GM18502 (cell line): ENCODE measurements around the gene REEP1.
A peak's percentile ranks its signal among the peaks of the same experiment; 100 is the strongest.
"Not testable (repeated sequence)": the region's sequence is repeated elsewhere in the genome, so short reads cannot be mapped to it uniquely, and the experiment has no call there.

ENCODE experiments used
- ATAC-seq: cut with Tn5 transposase; IDR thresholded peaks from one replicate; pipeline ENCODE4 v1.9.1; 2021; ENCODE audit warnings: mild to moderate bottlenecking; ENCODE audit not compliant: unreplicated experiment, poor library complexity

The REEP1 gene

DNA sequence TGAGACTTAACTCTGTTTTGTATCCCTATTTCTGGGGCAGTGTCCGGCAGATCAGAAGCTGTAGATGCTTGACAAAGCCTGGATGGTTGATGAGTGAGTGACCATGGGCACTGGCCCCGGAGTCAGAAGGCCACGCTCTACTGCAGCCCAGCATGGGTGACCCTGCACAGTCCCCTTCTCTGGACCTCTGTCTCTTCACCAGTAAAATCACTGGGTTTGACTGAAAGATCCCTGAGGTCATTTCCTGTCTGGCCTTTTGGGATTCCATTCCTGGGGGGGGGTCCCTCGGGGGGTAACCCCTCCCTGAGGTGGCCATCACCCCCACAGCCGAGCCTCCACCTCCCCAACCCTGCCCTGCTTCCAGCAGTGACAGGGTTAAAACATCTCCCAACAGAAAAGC is 106.5 kb downstream of the REEP1 start:
- ATAC-seq = no peak

DNA sequence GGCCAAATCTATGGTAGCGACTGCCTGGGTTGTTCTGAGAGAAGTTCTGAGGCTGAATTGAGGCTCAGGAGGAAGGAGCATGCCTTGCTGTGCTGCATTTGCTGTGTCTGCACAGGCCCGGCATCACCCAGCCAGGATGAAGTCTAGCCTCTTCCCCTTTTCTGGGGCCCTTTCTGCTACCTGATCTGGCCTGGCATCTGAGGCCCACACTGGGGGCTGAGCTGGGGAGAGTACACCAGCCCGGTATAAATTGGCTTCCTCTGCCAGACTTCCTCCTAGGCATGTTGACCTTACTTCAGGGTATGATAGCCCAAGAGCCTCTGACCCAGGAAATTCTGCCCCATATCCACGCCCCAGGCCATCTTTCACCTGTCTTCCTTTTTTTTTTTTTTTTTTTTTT is 108.2 kb downstream of the REEP1 start:
- ATAC-seq = no peak

DNA sequence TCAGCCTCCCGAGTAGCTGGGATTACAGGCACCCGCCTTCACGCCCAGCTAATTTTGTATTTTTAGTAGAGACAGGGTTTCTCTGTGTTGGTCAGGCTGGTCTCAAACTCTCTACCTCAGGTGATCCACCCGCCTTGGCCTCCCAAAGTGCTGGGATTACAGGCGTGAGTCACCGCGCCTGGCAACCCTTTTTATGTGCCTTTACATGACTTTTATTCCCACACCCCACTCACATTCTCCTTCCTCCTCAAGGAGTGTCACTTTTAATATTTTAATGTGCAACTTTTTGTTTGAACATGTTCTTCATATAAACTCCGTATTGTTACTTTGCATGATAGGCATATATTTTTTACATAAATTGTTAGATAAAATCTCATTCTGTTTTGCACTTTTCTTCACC is 108.9 kb downstream of the REEP1 start:
- not testable (repeated sequence) for ATAC-seq

DNA sequence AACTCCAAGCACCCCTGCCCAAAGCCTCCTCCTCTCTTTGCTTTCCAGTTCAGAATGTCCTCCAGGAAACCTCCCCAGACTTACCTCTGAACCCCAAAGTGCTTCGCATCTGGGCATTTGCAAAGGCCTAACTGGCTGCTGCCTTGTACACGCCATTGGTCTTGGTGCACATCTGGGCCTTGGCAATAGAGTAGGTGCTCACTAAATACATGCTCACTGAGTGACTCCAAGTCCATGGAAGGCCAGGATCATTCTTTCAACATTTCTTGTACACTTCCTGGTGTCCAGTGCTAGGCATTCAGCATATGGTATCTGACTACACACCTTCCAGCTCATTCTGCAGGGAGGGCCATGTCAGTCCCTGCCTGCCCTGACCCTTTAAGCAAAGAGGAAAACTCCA is 109.7 kb downstream of the REEP1 start:
- no peak for ATAC-seq

DNA sequence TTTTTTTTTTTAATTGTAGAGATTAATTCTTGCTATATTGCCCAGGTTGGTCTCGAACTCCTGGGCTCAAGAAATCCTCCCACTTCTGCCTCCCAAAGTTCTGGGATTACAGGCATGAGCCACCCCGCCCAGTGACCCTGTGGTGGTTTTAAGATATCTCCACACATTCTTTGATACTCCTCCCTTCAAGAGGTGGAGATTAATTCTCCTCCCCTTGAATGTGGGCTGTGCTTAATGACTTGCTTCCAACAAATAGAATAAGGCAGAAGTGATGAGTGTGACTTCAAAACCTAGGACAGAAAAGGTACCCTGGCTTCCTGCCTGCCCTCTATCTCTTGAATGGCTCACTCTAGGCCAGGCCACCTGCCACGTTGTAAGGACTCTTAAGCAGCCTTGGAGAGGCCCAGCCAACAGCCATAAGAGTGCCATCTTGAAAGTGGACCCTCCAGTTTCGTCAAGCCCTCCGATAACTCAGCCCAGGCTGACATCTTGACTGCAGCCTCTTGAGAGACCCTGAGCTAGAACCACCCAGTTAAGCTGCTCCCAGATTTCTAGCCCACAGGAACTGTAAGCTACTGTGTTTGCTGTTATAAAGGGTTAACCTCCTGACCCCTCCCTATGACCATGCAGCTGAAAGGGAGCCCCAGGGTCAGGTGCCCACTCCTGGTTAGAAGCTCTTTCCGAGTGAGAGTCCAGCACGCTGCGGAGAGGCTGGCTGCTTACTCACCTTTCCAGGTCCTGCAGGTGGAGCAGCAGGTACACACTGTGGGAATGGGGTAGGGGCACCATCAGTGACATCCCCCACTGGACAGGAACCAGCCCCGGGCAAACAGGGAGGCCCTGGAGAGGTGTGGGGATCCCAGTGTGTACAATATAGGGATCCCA is 110.5 kb downstream of the REEP1 start:
- no peak for ATAC-seq

DNA sequence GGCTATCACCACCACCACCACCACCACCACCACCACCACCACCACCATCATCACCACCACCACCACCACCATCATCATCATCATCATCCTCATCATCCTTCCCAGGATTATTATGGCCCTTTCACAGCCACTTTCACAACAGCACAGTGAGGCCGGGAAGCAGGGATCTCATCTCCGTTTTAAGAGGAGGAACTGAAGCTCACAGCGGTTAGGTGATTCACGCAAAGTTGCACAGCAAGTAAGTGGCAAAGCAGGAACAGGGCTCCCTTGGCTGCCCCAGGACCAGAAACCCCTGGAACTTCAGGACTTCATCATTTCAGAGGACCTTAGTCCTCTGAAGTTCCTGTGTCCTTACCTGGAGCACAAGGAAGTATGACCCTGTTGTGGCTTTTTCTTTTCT is 111.4 kb downstream of the REEP1 start:
- ATAC-seq = no peak

DNA sequence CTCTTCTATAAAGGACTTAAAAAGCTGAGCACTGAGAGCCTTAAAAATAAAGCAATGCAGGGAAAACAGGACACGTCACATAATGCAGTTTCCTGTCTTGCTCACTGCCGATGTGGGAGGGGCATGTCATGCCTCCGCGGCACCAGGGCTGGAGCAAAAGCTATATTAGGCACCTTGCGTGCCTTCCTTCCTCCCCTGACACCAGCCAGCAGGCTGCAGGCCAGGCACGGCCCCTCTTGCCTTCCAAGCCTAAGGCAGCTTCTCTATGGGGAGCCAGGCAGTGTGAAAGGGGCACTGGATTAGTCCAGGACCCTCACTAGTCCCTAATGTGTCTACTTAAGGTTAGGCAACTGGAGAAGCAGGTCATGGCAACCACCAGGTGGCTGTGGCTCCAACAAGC is 111.8 kb downstream of the REEP1 start:
- ATAC-seq = peak; percentile 78

DNA sequence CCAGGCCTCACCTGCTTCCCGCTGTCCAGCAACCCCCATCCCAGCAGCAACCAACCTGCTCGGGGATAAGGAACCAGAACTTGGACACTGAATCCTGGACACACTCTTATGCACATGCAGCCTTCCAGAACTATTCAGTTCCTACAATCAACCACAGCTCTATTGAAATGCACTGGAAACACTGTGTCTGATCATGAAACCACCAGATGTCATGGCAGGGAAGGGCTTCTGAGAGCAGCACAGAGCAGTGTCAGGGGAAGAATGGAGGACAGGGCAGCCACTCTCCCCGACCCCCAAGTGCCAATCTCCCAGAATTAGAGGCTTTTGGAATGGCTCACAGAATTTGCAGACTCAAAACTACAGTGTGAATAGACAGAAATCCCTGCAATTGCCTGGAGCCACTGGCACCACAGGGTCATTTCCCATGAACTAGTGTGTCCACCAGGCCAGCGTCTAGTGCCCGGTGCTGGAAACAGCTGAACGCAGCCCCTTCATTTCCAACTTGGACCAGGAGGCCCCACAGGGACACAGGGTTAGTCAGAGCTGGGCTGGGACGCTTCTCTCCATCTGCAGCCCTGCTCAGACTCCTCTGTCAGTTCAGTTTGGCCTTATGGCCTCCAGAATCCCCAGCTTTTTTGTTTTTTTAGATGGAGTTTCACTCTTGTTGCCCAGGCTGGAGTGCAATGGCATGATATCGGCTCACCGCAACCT is 112.6 kb downstream of the REEP1 start:
- ATAC-seq = no peak

DNA sequence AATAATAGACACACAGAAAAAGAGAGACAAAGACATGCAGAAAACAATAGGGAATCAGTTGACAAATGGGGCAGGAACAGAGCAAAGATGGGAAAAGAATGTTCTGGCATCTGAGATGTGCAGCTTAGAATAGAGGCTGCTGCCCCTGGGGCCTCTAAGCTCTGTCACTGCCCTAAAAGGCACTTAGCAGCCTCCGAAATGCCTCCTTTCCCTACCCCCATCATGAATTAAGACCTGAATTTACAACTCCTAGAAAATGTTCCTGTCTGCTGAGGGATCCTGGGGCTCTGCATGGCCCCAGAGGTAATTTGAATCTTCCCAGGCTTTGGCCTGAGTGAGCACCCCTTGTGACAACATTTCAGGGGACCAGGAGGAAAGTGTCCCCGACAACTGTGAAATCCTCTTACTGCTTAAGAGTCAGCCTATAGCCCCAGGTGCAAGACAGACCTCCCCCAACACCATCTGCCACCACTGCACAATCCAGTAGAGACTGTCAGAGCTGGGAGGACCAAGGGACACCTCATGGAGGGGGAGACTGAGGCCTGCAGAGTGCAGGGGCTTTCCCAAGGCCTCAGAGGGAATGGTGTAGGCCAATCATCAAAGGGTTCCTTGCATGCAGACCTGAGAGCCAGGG is 113.4 kb downstream of the REEP1 start:
- ATAC-seq = no peak

DNA sequence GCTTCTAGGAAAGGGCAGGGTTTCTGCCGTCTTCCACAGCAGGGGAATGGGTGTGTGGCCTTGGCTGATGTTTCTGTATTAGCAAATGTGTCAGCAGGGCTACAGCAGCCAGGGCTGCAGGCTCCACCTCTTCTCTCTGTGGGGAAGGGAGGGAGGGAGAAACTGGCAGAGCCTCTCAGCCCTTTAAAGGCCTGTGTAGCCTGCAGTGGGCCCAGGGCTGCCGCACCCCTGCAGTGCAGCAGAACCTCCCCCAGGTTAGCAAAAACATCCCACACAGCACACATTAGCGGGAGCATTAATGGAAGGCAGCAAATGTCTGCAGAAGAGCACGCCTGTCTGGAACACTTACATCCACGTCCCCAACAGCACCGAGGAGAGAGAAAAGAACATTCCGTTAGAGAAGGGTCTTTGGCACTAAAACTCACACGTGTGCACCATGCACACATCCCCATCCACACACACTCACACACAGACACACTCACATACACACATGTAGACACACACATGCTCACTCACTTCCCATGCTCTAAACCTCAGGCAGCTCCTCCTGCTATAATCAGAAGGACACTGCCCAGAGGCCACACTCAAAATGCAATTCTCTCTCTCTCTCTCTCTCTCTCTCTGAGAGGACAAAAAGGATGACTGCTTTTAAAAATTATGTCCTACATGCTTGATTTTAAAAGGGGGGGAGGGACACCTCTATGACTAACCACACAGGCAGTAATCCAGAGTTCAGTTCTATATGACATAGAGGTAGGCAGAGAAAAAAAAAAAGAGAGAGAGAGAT is 114.1 kb downstream of the REEP1 start:
- no peak for ATAC-seq

DNA sequence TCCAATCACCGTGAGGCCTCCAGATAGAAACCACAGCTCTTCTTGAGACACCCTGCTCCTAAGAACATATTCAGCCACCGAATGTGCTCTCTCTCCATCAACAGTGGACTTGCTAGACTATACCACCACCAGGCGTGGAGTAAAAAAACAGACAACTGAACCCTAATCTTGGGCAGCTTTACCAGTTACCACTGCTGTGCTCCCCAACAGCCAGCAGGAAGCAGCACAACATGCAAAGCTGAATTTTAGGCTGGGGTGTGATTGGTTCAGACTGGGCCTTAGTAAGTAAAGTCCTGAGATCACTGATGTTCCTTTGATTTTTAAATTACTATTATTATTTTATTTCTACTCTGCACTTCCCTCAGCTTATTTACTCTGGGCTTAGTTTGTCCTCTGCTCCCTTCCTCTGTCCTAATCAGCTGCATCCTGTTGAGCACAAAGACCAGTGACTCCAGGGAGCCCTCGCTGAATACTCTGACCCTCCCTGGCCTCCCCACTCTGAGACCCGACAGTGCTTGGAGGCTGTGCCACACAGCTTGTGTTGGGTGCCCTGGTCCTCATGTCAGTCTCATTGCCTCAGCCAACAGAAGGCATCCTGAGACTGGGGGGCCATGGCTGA is 116.3 kb downstream of the REEP1 start:
- ATAC-seq = no peak

DNA sequence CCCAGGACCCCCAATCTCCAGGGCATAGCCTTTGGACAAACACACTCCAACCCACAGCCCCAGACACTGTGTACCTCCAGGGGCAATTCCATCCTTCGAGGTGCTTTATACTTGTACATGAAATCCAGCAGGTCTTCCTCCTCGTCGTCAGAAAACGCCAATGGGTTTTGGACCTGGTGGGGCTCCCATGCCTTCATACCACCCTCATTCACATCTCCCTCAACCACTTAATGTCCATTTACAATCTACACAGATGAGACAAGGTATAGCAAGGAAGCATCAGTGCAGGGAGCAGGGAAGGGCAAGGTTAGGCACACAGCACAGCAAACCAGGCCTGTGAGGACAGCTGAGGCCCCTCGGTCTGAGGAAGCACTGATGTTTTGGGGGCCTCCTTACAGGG is 117.5 kb downstream of the REEP1 start:
- ATAC-seq = no peak

DNA sequence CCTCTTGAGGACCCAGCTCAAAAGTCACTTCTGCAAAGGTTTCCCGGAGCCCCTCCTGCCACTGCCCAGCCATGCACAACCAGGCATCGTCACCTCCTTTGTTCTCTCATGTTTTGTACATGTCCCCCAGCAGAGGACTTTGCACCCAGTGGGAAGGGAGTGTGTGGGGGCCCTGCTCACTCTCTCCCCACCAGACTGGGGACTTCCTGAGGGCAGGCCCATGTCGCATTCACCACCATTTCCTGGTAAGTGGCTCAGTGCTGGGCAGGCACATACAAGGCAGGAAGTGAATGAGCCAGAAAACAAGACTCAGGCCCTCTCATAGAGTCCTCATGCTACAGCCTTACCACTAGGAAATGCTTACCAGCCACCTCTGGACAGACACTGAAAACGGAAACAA is 119.3 kb downstream of the REEP1 start:
- no peak for ATAC-seq

DNA sequence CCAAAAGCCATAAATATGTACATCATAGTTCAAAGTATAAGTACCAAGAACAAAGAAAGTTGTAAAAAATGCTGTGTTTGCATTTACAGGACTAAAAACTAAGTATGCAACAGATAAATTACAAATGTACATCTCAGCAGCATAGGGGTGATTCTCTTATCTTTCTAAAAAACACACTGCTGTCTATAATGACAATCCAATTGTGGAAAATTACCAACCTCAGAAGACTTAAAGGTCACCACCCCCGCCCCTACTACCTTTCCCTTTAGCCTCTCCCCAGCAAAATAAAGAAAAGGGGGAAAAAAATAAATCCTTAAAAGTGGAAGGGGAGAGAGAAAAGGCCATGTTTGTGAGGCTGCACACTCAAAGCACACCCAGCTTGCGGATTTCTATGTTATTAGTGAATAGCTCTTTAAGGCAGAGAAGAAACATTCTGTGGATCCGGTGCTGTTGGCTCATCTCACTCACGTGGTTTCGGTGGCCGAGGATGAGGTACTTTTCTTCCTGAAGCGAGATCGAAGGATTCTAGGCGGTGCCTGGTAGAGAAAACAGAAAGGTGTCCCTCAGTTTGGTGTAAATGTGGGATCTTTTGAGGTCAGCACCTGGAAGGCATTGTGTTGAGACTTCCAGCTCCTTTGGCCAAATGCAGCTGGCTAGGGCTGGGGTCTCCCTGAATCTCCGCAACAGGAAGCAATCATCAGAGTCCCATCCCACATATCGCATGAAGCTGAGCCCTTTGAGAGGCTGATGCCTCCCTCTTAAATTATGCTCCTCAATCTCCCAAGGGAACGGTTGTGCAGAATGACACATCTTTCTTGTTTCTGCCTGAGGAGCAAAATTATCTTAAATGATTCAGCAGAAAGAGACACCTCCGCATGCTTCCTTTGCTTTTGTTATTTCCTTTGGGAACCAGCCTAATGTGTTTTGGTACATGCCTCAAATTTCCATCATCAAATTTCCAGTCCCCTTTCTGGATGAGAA is 120.6 kb downstream of the REEP1 start:
- ATAC-seq = no peak

DNA sequence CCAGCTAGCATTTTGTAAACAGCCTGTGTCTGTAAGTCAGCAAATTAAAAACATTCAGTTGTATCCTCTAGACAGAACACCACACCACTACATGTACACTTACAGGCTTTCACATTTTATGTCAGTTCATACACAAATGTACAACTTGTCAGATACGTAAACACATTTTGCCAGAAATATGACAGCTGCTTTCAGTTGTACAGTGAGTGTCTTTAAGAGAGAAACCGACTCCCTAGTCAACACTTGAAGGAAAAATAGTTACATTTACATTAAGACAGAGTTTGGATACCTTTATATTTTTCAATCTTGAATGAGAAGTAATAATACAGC is 123.0 kb downstream of the REEP1 start:
- no peak for ATAC-seq

DNA sequence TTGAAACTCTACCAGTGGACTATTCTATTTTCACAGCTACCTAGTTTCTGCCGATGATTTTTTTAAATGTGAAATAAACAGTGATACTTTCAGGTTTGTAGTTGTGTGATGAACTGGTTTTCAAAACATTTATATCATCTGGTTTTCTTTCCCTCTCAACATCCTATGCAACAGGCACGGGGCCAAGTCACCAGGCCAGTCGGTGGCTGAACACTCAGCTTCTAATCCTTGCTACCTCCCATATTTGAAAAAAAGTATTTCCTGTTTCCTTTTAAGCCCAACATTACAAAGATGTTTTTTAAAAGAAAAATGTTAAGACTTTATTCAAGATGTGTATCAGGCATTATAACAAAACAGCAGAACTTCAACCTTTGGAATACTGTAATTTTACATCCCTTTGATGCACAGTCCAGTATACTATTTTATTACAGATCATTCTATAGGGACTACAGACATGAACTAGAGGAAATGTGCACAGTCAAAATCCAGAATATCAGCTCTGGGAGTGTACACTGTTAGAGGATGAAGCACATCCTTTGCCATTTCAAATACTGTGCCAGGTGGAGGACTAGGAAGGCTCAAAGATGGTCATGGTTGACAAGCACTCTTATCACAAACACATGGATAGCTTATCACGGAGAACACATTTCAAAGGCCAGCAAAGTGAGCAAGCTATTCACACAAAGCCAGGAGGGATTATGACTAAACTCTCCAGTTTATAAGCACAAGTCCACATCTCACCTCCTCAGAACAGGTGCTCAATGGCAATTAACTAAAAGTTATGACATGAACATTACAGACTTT is 123.5 kb downstream of the REEP1 start:
- no peak for ATAC-seq

DNA sequence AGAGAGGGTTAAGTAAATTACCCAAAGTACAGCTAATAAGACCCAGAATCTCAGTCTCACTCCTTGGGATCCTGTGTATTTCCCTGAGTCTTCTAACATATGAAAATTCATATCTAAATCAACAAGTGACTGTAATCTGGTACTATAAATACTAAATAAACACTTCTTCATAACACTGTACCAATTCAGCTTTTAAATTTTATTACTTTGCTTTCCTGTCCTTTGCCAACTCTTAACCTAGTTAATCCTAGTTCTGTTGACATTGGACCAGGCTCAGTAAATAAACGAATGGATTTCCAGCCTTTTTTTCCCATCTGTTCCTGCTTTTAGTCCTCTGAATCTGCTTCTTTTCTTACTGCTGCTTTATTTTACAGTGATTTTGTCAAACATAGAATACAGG is 124.4 kb downstream of the REEP1 start:
- no peak for ATAC-seq

DNA sequence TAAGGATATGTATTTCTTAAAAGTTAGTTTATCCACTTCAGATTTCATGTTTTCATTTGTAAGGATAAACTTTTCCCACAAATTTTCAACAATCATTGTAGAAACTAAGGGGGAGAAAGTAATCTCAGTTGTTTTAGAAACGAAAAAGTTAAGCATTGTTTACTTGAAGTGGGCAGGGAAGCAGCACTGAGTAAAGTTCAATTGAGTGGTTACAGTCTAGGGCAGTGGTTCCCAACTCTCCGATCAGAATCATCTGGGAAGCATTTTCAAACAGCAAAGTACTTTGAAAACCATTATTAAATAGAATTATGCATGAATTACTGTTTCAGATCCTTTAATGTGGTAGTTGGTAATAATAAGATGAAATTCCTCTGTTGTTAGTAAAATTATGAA is 125.6 kb downstream of the REEP1 start:
- no peak for ATAC-seq
